RPMI8226 (cell line): Measurements from ENCODE around the gene UGT1A3.

ENCODE experiments used
- DNase-seq: peaks from one replicate; pipeline ENCODE4 v3.0.0-alpha.2; 2015

The UGT1A3 gene

DNA sequence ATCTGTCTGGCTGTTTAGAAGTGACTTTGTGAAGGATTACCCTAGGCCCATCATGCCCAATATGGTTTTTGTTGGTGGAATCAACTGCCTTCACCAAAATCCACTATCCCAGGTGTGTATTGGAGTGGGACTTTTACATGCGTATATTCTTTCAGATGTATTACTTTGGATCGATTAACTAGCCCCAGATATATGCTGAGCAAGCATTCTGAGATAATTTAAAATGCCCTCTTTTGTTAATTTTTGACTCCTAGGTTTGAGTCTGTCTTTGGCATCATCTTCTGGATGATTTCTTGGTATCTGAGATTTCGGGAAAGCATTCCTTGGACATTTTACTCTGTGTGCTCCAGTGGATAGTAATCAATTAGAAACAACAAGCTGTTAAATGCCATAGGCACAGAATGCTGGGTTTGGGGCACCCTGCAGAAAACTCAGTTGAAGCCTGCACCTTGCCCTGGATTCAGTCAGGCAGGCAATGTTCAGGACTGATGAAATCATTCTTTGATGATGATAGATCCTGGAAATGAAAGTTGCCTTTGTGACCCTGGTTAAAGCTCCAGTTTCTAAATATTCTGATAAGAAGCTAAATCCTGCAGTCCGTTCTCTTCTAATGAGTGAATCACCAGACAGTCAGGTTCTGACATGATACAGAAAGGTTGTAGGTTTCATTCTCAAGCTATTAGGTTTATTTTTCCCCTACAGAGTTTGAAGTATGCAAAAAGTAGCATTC is 32.4 kb downstream of the UGT1A3 start:
- no peak for DNase-seq

DNA sequence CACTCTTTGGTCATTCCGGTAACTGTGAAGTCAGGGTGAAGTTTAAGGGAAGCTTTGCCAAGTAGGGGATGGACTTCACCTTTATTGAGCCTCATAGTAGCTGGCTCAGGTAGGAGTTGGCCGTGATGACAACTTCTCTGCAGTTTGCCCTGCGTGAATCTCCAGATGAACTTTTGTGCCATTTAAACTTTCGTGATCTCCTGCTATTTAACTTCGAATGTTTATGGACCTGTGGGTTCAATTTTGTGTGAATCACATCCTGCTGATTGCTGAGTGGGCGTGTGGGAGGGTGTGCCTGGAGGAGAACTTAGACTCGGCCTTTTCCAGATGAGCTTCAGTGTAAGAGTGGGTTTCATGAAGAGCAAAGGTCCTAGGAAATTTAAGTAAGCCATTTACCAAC is 35.4 kb downstream of the UGT1A3 start:
- no peak for DNase-seq

DNA sequence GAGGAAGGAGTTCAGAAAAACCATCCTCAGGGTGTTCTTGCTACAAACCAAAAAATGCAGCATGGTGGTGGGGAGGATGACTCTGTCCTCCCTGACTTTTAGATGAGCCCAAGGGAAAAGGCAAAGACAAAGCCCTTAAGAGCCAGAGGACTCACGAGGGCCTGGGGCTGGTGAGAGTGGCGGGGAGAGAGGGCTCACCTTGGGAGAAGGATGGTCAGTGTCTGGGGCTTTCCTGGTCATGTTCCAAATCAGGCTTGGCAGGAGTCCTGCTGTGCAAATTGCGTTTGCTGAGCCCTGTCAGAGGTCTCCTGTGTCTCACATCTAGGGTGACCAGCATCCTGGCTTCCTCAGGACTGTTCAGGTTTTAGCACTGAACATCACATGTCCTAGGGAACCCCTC is 35.9 kb downstream of the UGT1A3 start:
- no peak for DNase-seq

DNA sequence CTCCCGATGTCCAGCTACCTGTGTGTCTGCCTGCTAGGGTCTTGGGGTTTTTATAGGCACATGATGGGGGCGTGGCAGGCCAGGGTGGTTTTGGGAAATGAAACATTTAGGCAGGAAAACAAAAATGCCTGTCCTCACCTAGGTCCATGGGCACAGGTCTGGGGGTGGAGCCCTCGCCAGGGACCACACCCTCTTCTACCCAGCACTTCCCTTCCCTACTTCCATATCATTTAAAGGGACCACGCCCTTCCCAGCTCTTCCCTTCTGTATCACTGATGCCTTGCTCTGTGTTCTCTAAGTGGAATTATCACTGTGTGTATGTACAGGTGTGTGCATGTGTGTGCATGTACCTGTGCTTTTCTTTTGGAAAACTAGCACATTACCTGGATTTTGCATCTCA is 37.6 kb downstream of the UGT1A3 start:
- DNase-seq: no peak

DNA sequence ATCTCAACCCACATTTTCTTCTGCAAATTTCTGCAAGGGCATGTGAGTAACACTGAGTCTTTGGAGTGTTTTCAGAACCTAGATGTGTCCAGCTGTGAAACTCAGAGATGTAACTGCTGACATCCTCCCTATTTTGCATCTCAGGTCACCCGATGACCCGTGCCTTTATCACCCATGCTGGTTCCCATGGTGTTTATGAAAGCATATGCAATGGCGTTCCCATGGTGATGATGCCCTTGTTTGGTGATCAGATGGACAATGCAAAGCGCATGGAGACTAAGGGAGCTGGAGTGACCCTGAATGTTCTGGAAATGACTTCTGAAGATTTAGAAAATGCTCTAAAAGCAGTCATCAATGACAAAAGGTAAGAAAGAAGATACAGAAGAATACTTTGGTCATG is 39.2 kb downstream of the UGT1A3 start:
- no peak for DNase-seq

GRCh38 chr2:233769260-233769659 is 40.4 kb downstream of the UGT1A3 start:
- DNase-seq: no peak

- no peak for DNase-seq
These were observed 43.3 kb downstream of the UGT1A3 start for GRCh38 chr2:233772153-233772552.

GRCh38 chr2:233772583-233772982 is 43.7 kb downstream of the UGT1A3 start:
- no peak for DNase-seq

- no peak for DNase-seq
These were observed 45.0 kb downstream of the UGT1A3 start for GRCh38 chr2:233773854-233774253.

DNA sequence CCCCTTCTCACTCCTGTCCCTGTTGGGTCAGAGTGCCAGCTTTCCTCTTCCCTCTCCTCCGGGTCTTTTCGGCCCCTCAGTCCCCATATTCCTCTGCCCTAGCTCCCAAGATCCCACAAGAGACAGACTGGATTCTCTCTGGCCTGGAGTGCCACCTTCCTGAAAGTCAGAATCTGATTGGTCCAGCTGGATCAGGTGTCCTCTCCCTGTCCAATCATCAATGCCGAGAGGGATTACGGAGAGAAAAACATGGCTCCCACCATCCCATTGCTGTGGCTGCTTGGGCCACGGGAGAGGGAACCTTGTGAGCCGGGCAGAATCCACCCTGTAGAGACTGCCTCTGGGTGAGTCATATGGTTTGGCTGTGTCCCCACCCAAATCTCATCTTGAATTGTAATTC is 46.6 kb downstream of the UGT1A3 start:
- DNase-seq: no peak

DNA sequence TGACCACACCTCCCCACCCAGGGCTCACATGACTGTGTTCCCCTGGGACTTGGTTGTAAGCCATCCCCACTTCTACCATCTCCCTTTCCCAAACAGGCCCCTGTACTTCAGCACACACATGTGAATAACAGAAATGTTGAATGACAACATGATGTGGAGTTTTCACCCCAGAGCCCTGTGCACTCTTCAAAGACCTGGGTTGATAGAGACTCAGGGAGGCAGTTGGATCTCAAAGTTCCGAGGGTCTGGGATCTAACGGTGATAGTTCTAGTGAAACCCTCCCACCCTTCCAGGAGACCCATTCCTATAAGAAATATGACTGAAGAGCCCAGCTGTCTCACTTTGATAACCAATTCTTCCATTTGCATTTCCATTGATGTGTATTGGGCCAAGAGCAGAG is 49.2 kb downstream of the UGT1A3 start, which contains the start of gene MROH2A:
TSS of gene MROH2A (plus strand) at position 301 of the 400 bp plus-strand sequence. CDS start 1,029 bp downstream, outside the sequence.
- DNase-seq: no peak

GRCh38 chr2:233779722-233780121 is 50.9 kb downstream of the UGT1A3 start:
- no peak for DNase-seq

DNA sequence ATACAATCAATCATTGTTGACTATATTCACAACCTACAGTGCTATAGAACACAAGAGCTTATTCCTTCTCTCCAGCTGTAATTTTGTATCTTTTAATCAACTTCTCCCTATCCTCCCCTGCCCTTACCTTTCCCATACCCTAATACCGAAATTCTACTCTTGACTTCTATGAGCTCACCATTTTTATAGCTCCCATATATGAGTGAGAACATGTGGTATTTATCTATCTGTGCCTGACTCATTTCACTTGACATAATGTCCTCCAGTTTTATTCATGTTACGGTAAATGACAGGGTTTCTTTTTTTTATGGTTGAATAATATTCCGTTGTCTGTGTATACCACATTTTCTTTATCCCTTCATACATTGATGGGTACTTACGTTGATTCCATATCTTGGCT is 51.9 kb downstream of the UGT1A3 start:
- DNase-seq: no peak

- DNase-seq: no peak
These were observed 60.7 kb downstream of the UGT1A3 start for GRCh38 chr2:233789554-233789953.

DNA sequence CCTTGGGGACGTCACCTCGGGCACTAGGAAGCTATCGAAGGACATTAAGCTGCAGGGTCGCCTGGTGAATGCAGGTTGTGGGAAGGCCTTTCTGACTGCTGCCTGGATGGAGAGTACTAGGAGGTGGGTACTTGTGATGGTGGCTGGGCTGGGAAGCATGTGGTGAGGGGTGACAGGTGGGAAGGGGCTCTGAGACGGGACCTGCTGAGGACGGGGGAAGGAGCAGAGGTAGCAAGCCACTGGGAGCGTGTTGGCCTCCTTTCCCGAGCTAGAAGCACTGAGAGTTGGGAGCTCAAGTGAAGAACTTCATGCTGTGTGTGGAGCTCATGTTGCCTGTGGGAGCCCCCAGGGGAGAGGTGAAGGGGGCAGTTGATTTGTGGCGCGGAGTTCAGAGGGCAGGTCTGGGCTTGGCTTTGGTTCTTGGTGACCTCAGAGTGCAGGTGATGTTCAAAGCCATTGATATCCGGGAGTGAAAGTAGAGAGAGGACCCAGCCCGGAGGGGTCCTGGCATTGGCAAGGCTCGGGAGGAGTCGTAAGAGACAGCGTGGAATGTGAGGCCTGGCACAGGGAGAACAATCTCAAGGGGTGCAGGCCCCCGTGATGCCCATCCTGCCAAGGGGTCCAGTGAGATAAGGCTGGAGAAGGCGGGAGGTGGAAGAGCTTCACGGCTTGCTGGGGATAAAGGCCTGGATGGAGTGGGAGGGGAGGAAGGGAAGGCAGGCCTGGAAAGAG is 62.5 kb downstream of the UGT1A3 start:
- no peak for DNase-seq

DNA sequence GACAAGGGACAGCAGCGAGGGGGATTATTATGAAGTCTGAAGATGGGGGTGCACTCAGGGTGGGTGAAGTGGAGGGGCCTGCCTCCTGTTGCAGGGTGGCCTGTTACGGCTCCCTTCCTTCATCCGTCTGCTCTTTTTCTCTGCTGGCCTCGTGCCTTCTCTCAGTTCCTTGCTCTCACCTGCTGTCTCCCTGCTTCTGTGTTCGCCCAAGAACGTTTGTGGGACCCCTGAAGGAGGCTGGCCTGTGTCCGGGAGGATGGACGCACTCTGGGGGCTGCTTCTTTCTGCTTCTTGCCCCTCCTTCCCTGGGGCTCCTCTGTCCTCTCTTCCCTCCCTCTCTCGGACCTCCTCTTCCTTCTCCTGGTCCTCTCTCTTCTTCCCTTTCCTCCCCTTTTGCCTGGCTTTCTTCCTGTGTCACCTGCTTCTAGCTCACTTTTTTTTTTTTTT is 63.1 kb downstream of the UGT1A3 start:
- no peak for DNase-seq

DNA sequence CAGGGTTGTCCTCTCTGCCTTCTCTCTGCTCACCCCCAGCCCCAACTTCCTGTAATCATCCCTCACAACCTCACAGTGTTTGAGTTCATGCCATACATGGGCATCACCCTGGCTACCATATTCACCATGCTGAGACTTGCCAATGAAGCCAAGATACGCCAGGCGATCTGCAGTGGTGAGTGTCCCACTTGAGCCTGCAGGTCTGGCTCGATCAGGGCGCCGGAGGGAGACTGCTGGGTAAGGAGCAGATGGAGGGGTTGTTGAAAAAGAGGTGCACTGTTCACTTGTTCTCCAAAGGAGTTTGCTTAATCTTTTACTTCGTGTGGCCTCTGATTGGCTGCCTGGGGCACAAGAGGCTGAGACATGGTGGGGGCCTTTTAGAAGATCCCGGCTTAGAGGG is 63.9 kb downstream of the UGT1A3 start:
- DNase-seq: no peak

GRCh38 chr2:233793465-233794127 is 64.8 kb downstream of the UGT1A3 start:
- no peak for DNase-seq

DNA sequence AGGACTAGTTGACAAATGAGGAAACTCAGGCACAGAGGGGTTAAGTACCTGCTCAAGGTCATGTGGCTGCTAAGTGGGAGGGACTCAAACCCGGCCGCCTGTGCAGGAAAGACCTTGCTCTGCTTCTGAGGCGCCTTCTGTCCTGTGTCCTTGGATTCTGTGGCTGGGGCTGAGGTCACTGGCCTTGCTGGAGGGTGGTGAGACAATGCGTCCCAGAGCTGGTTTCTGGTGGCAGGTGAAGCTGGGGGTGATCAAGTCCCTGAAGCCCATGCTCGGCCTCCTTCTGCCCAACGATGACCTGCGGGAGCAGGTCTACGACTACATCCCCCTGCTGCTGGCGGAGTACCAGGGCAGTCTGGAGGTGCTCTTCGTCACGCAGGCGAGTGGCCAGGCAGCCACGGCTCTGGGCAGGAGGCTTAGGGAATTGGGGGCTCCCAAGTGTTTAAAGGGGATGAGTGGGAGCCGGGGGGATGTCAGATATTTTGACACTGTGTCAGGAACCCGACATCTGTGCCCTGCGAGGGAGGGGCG is 65.4 kb downstream of the UGT1A3 start:
- no peak for DNase-seq

- DNase-seq: no peak
These were observed 66.9 kb downstream of the UGT1A3 start for GRCh38 chr2:233795735-233796171.

DNA sequence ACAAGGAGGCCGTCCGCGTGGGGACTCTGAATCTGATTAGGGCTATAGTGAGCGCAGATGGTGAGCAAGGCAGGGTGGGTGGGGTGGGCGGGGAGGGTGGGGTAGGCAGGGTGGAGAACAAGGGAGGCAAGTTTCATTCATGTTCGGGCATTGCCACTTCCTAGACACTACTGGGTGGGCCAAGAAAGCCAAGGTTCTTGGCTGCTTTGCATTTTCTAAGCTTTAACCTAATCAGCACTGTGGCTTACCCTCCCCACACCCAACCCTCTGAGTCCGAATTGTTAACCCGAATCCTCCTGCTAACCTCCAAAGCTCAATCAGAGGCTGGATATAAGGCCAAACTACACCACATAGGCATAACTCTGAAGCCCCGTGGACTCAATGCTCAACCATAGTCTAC is 67.4 kb downstream of the UGT1A3 start:
- no peak for DNase-seq

GRCh38 chr2:233798335-233799086 is 69.7 kb downstream of the UGT1A3 start:
- DNase-seq: no peak
